Heart left ventricle (tissue), 13 donors: ENCODE data around the gene DCDC1.

Experiments used
- POLR2A ChIP-seq, 2 donors: fragments of 450-650 bp; IDR thresholded peaks; one replicate each; pipeline ENCODE4 v1.6.1; 2017; ENCODE audit warnings: antibody characterized with exemption in 2 of 2, mild to moderate bottlenecking in 2 of 2, moderate library complexity in 2 of 2
- TF ChIP-seq, protein P1 (sequence below), 12 donors: fragments of 200-600 bp; sonication (generic) in 4 of 12; IDR thresholded peaks; one replicate each; pipeline versions ENCODE4 v1.5.0 to v1.8.0; 2018 to 2022; ENCODE audit warnings: antibody characterized with exemption in 12 of 12, mild to moderate bottlenecking in 5 of 12
- donor health status: ischemic (EF 13 %, LVEDD 7.1; RV severe dilation, severe dysfunction).
- donor health status: DM: no; HTN: yes; CAD: no.
- donor health status: DM: no; HTN: no; CAD: no.
- donor health status: ischemic (EF 25% LVEDD 6.9; RV normal size, moderate dysfunction).
- donor health status: ischemic (EF 25% LVEDD 5.7; RV mildly dilated, moderate dysfunction).
- donor health status: ischemic (EF 35%, LVEDD 5.7; RV mildly dilated, moderate dysfunction).
- donor health status: nonischemic (EF 11% LVEDD 7.7; RV severe dilation, severe dysfunction).
- donor health status: DM: yes; HTN: yes; CAD: no.
- donor health status: PGD.
- donor health status: ischemic (EF 29% LVEDD 5.4; RV normal size, mild dysfunction).
- donor health status: nonischemic (EF 23%, LVEDD 6.1; RV moderate dilation, normal function).

DNA sequence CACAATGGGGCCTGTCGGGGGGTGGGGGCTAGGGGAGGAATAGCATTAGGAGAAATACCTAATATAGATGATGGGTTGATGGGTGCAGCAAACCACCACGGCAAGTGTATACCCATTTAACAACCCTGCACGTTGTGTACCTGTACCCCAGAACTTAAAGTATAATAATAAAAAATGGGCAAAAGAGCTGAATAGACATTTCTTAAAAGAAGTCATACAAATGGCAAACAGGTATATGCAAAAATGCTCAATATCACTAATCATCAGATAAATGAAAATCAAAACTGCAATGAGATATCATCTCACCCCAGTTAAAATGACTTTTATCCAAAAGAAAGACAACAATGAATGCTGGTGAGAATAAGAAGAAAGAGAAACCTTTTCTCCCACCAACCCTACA lies 419.7 kb downstream of the DCDC1 start:
- TF ChIP-seq, protein P1, sequence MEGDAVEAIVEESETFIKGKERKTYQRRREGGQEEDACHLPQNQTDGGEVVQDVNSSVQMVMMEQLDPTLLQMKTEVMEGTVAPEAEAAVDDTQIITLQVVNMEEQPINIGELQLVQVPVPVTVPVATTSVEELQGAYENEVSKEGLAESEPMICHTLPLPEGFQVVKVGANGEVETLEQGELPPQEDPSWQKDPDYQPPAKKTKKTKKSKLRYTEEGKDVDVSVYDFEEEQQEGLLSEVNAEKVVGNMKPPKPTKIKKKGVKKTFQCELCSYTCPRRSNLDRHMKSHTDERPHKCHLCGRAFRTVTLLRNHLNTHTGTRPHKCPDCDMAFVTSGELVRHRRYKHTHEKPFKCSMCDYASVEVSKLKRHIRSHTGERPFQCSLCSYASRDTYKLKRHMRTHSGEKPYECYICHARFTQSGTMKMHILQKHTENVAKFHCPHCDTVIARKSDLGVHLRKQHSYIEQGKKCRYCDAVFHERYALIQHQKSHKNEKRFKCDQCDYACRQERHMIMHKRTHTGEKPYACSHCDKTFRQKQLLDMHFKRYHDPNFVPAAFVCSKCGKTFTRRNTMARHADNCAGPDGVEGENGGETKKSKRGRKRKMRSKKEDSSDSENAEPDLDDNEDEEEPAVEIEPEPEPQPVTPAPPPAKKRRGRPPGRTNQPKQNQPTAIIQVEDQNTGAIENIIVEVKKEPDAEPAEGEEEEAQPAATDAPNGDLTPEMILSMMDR (IDR thresholded peaks at IDR 0.05), result no peak
- TF ChIP-seq POLR2A (IDR thresholded peaks at IDR 0.05), result no peak
